Epithelial cell of esophagus (primary cell): Measurements from ENCODE around the gene CCDC74A.
"Not testable (repeated sequence)": the region's sequence is repeated elsewhere in the genome, so short reads cannot be mapped to it uniquely, and the experiment has no call there.

Experiments
- DNase-seq: peaks from one replicate; pipeline ENCODE4 v3.0.0; 2010; ENCODE audit warnings: low read depth
- H3K4me3 ChIP-seq: 2 replicates; pipeline ENCODE4 v1.5.1; 2011; ENCODE audit warnings: mild to moderate bottlenecking, low read length, control low read depth
- TF ChIP-seq, protein P1 (sequence below): IDR thresholded peaks from 2 replicates; pipeline ENCODE4 v1.5.1; 2011; ENCODE audit warnings: low read depth, mild to moderate bottlenecking, low read length, control low read depth, inconsistent platforms; ENCODE audit not compliant: insufficient read depth; ENCODE audit errors: missing control alignments

CCDC74A gene

DNA sequence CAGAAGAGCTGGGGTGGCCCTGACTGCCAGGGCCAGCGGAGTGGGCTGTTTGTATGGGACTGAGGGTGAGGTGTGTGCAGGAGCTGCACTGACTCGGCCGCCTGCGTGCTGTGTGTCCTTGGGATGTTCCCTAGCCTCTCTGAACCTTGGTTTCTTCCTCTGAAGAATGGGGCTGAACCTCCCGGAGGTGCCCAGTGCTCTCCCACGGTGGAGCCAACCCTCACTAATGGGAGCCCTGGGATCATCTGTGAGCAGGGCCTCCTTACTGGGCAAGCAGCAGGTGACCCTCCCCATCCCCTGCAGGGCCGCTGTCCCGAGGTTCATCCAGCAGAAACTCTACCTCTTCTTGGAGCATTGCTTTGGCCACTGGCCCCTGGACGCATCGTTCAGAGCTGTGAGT, 11.7 kb upstream of the CCDC74A start:
- TF ChIP-seq, protein P1, sequence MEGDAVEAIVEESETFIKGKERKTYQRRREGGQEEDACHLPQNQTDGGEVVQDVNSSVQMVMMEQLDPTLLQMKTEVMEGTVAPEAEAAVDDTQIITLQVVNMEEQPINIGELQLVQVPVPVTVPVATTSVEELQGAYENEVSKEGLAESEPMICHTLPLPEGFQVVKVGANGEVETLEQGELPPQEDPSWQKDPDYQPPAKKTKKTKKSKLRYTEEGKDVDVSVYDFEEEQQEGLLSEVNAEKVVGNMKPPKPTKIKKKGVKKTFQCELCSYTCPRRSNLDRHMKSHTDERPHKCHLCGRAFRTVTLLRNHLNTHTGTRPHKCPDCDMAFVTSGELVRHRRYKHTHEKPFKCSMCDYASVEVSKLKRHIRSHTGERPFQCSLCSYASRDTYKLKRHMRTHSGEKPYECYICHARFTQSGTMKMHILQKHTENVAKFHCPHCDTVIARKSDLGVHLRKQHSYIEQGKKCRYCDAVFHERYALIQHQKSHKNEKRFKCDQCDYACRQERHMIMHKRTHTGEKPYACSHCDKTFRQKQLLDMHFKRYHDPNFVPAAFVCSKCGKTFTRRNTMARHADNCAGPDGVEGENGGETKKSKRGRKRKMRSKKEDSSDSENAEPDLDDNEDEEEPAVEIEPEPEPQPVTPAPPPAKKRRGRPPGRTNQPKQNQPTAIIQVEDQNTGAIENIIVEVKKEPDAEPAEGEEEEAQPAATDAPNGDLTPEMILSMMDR = no peak
- H3K4me3 ChIP-seq = no peak overlapping the region
- no peak for DNase-seq

DNA sequence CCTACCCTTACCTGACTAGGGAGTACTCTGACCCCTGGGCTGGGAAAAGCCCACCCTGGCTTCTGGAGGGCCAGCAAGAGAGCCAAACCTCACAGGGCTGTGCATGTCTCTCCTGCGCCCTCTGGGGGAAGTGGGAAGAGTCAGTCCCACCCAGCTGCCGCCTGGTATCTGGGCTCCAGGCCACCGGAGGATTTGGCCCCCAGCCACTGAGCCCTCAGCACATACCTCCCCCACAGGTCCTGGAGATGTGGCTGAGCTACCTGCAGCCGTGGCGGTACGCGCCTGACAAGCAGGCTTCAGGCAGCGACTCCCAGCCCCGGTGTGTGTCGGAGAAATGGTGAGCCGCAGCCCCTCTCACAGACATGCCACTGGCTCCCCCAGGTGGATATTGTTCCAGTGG, 11.1 kb upstream of the CCDC74A start:
- TF ChIP-seq, protein P1 = peak; percentile 13
- DNase-seq = peak; percentile 9

DNA sequence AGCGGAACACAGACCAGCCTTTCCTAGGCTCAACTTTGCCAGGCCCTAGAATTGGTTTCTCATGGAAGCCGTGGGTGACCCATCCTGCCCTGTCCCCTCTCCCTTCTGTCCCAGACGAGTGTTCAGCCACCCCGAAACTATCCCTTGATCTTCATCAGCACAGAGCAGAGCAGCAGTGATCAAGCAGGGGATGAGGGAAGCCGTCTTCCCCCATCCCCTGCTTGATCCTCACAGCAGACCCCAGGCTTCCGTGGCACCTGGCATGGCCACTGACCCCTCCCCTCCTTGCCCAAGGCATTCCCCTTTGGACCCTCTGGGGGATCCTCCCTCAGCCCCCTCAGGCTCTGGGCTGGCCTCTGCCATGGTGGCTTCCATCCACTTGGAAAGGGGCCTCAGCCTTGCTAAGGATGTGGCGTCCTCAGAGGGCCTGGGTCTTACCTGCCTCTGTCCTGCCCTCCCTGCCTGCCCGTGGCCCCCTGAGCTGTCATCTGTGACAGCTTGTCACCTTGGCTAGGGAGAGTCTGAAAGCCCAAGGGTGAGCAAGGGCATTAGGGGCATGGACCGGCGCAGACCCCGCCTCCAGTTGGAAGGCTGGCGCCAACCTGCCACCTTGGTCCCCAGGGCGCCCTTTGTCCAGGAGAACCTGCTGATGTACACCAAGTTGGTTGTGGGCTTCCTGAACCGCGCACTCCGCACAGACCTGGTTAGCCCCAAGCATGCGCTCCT, 10.4 kb upstream of the CCDC74A start:
- DNase-seq = no peak
- TF ChIP-seq, protein P1 = no peak
- H3K4me3 ChIP-seq = no peak overlapping the region

More for the DNA sequence above, 11.1 kb upstream of the CCDC74A start:
- H3K4me3 ChIP-seq = not testable (repeated sequence)

DNA sequence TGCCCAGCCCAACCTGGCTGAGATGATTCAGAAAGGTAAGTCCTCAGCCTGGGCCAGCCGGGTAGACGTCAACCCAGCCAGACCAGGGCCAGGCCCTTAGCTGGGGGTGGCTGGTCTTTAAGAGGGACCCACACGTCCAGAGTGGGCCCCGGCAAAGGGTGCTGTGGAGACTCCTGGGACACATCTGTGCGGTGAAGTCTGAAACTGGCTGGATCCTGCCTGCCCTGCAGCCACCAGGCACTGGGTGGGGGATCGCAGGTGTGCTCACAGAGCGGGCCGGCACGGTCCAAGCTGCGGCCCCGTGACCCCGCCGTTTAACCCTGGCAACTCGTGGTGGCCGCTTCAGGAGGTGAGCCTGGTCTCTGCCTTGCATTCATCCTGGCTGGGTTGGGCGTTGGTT, 9.8 kb upstream of the CCDC74A start:
- H3K4me3 ChIP-seq, DNase-seq: not testable (repeated sequence)

DNA sequence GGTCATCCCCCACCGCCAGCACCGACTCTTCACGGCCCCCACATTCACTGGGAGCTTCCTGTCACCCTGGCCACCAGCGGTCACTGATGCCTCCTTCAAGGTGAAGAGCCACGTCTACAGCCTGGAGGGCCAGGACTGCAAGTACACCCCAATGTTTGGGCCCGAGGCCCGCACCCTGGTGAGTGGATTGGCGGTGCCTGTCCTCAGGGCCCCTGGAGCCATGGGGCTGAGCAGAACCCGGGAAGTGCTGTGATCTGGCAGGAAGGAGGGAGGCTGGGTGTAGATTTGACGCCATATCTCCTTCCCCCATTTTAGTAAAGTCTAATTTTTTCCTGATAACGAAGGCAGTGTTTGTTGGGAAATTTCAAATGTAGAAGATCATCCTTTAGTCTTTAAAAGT, 9.2 kb upstream of the CCDC74A start:
- not testable (repeated sequence) for DNase-seq, H3K4me3 ChIP-seq

DNA sequence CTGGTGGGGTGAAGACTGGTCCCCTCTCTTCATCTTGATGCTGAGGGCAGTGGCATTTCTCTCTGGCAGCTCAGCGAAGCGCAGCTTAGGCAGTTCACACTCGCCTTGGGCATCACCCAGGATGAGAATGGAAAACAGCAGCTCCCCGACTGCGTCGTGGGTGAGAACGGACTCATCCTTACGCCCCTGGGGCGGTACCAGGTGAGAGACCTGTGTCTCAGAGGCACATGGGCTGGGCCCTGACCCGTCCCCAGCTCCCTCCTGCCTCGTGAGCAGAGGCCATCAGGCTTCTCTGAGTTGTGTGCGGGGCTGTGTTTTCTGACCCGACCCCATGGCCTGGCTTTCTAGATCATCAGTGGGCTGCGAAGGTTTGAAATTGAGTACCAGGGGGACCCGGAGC, 8.2 kb upstream of the CCDC74A start:
- TF ChIP-seq, protein P1 = no peak
- H3K4me3 ChIP-seq = no peak overlapping the region
- no peak for DNase-seq

DNA sequence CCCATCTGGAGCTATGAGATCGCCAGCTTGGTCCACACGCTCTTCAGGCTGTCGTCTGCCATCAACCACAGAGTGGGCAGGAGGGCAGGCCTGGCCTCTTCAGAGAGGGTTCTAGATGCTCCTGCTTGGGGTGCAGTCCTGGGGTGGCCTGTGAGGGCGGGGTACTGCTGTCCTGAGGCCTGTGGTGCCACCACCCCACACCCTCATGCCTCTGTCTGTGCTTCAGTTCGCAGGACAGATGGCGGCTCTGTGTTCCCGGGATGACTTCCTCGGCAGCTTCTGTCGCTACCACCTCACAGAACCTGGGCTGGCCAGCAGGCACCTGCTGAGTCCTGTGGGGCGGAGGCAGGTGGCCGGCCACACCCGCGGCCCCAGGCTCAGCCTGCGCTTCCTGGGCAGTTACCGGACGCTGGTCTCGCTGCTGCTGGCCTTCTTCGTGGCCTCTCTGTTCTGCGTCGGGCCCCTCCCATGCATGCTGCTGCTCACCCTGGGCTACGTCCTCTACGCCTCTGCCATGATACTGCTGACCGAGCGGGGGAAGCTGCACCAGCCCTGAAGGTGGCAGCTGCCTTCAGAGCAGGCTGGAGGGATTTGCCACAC, 7.7 kb upstream of the CCDC74A start:
- not testable (repeated sequence) for DNase-seq, H3K4me3 ChIP-seq

DNA sequence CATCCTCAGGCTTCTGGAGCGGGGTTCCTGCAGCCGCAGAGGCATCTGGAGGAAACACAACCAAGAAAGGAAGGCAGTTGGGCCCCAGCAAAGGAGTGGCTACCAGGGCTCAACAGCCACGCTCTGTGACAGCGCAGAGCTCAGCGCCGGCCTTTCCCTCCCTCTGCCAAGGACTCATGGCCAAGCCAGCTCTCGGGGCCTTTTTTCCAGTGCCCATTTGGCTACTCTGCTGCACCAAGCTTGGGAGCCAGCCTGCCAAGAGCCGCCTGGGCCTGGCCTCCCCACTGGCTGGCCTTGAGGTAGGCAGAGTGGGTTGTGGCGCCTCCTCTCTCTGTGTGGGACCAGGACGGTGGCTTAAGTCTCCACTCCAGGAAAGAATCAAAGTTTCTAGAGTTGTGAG, 7.2 kb upstream of the CCDC74A start:
- no peak overlapping the region for H3K4me3 ChIP-seq
- TF ChIP-seq, protein P1 = no peak
- DNase-seq = no peak

DNA sequence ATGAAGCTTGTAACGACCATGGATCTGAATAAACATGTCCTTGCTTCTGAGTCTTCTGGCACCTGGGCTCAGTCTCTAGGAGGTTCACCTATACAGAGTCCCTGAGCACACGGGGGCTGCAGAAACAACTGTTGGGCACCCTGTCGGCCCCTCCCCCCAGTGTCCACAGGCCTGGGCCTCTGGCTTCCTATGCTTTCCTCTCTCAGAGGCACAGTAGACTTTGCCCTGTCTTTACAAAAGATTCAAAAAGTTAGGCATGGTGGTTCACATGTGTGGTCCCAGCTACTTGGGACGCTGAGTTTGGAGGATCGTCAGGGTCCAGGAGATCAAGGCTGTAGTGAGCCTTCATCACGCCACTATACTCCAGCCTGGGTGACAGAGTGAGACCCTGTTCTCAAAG, 6.2 kb upstream of the CCDC74A start:
- DNase-seq, H3K4me3 ChIP-seq: not testable (repeated sequence)
